Embryonic facial prominence (tissue), 1 donor: Measurements from ENCODE around the gene CEPT1.
"Not testable (repeated sequence)": the region's sequence is repeated elsewhere in the genome, so short reads cannot be mapped to it uniquely, and the experiment has no call there.

Experiments
- DNase-seq: peaks from one replicate; pipeline ENCODE4 v3.0.0-alpha.2; 2016; ENCODE audit errors: extremely low spot score

CEPT1 gene

DNA sequence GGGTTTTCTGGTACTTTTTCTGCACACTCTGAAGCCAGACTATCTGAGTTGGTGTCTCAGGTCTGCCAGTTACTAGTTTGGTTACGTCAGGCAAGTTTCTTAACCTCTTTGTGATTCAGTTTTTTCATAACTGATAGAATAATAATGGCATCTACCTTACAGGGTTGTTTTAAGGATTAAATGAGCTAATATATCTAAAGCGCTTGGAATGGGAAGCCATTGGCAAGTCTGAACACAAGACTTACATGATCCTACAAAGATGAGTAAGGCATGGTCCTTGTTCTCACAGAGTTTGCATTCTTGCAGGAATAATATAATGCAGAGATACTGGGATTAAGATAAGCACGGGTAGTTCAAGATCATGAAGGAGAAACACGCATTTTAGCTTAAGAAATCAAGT, 69.6 kb downstream of the CEPT1 start:
- no peak for DNase-seq

DNA sequence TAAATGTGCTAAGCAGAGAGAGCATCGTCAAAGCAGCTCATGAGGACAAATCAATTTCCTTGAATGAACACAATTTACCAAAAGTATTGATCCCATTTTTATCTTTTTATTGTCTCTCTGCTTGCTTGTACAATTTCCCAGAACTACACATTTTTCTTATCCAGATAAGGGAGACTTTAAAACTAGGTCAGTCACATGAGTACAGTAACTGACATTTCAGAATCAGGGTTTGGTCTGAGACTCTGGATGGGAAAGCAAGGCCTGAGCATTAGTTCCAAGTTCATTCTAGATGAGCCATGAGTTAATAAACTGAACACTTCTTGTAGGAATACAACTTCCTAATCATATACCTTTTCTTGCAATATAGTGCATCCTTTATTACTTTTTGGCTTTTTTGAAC, 71.9 kb downstream of the CEPT1 start:
- DNase-seq = no peak

DNA sequence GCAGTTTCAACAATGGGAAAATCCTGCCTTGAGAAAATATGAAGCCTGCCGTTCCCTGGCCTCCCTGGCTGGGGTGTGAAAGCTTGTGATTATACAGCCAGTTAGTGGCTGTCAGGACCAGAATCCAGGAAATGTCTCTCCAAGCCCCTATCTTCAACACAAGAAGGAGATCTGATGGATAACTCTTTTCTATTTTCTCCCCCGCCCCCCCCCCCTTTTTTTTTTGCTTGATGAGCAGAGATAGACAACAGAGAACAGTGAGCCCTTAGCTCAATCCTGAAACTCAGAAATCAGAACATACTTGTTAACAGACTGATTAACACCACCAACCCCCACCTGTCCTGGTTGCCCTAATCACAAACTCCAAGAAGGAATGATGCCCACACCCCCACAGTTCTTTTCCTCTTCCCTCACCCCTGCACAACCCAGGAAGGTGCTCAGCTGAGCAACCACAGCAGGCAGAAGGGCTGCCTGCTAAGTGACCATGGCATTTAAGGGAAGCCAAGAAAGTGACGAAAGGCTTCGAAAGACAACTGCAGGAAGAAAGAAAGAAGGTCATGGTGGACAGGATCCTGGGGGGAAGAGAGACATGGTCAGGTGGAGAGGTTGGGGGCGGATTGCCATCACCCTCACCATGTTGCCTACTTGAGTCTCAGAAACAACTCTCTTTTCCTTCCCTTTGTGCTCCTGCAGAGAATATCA, 72.8 kb downstream of the CEPT1 start:
- DNase-seq = no peak

- no peak for DNase-seq
Measured at GRCh38 chr1:111213412-111213811, 73.4 kb downstream of the CEPT1 start.

GRCh38 chr1:111214074-111214801, 74.2 kb downstream of the CEPT1 start:
- DNase-seq = no peak

DNA sequence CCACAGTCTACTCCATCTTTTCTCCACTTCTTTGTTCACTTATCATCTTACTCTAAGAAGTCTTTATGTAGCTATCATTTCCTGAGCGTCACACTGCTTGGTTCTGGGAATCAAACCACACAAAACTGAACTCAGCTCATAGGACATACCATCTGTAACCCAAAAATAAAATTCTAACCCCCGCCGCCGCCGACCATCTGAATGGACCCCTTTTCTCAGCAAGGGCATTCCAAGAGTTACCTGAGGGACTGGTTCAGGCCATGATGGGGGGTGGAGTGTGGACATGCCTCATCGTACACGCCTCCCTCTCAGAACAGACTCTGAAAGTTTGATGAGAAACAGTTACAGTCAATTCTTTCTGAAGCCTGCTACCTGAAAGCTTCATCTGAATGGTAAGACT, 74.9 kb downstream of the CEPT1 start:
- DNase-seq = no peak

- not testable (repeated sequence) for DNase-seq
Measured at GRCh38 chr1:111215285-111215684, 75.3 kb downstream of the CEPT1 start.

- DNase-seq = no peak
Measured at GRCh38 chr1:111216751-111217150, 76.7 kb downstream of the CEPT1 start.

DNA sequence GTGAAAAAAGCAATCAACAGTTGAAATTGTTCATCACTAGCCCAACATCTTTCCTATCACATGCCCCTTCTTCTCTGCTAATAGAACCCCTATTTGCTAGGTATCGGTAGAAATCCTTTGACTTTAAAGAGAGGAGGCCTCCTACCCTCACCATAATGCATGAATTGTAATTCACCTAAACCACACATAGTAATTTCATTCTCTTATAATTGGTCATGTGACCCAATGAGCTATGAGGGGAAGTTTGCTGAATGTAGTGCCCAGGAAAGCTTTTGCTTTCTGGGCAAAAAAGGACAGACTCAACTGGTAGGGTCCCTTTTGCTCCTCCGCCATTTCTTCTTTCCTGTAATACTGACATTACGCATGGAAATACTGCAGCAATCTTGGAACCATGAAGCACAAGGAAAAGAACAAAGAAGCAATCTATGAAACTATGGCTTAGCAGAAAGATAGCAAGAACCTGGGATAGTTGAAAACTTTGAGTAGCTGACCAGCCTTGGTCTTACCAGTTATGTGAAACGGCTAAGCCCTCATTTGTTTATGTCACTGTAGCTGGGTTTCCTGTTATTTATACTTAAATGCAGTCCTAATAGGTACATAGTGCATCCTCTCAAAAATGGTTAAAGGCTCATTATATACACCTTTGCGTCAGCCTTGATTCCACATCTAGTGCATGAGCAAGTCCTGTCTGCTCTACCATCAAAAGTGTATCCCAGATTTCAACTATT, 77.3 kb downstream of the CEPT1 start:
- DNase-seq = no peak

DNA sequence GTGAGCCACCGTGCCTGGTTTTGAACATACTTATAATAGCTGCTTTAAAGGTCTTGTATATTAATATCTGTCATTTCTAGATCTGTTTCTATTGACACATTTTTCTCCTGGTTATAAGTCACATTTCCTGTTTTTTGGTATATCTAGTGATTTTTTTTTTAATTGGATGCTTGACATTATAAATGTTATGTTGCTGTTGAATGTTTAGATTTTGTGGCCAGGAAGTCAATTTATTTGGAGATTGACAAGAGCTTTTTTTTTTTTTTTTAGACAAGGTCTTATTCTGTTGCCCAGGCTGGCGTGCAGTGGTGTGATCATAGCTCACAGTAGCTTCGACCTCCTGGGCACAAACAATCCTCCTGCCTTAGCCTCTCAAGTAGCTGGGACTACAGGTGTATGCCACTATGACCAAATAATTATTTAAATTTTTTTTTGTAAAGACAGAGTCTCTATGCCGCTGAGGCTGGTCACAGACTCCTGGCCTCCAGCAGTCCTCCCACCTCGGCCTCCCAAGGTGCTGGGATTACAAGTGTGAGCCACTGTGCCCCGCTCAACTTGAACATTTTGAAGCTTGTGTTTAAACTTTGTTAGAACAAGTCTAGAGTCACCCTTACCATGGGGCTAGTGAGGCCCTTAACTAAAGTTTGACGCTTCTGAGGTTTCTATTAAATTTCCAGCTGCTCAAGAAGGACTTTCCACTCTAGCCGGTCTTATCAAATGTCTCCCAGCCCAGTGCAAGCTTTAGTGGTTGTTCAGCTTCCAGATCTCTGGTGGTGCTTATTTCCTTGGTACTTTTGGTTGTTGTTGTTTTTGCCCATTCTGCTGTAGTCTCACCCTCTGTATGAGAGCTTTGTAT, 78.9 kb downstream of the CEPT1 start:
- DNase-seq = no peak

GRCh38 chr1:111219557-111220286, 79.7 kb downstream of the CEPT1 start:
- DNase-seq = no peak

DNA sequence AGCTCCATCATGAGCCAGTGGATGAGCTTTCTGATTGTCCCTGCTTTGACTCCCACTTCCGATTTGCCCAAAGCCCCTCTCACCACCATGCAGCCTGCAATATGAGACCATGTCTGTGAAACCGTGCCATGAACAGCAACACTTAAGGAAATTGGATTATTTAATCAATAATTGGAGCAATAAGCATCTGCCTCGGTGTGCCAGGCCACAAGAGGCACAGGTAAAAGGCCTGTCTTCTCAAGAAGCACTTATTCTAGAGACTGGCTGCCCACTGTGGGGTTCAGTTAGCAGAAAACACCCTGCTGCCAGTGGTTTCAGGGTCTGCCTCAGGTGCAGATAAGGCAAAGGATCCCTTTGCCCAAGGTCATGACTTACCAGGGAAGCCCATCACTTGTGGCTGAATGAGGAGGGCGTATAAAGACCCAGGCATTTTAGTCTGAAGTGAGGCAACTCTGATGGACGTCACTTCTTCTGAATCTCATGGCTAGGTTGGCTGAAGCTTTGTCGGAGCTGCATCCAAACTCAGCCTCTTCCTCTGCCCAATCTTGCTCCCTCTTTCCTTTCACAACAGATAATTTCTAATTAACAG, 80.4 kb downstream of the CEPT1 start:
- DNase-seq = no peak

DNA sequence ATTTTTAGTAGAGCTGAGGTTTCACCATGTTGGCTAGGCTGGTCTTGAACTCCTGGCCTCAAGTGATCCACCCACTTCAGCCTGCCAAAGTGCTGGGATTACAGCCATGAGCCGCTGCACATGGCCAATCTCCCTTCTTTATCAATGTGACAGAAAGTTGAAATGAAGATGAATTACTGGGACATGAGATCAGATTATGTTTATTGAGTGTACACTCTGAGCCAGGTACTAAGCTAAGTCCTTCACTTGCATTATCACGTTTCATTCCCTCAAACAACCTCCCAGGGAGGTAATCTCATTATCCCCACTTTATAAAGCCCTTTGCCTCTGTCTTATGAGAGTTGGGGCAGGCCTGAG, 81.2 kb downstream of the CEPT1 start:
- no peak for DNase-seq

GRCh38 chr1:111221633-111222291, 81.7 kb downstream of the CEPT1 start:
- no peak for DNase-seq

- no peak for DNase-seq
Measured at GRCh38 chr1:111222308-111223125, 82.5 kb downstream of the CEPT1 start.

- DNase-seq = no peak
Measured at GRCh38 chr1:111223126-111223685, 83.2 kb downstream of the CEPT1 start.

DNA sequence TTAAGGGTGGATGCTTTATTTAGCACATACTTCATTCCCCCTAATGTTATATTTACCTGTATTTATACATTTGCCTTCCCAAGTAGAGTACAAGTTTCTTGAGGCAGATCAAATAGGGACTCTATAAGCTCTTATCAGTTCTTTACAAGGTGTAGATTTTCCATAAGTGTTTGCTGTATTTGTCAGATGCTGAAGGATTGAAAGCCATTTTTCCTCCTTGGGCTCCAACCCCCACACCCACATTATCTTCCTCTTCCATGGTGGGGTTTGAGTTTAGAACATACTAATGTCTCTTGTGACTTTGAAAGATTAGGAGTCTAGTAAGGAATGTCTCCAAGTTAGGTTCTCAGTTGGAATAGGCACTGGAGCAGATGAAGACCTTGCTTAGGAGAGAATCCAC, 85.1 kb downstream of the CEPT1 start:
- no peak for DNase-seq

DNA sequence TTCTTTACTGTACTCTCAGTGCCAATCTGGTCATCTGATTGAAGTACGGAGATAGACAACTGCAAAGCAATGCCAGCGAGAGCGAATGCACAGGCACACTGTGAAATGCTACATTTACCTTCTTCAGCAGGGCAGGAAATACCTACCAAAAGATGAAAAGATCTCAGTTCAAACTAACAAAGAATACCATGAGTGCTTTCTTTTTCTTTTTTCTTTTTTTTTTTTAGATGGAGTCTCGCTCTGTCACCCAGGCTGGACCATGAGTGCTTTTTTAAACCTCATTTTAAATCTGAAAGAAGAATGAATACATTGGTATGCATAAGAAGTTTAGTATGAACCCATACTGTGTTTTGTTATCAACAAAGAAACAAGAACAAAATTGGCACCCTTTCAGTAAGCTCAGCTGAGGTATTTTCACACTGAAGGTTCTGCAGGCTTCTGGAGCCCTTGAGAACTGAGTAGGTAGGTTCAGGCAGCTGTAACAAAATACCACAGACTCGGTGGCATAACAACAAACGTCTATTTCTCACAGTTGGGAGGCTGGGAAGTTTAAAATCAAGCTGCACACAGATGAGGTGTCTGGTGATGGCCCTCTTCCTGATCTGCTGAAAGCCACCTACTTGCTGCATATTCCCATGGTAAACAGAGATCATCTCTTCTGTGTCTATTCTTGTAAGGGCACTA, 85.8 kb downstream of the CEPT1 start:
- DNase-seq = no peak

- no peak for DNase-seq
Measured at GRCh38 chr1:111227434-111227833, 87.4 kb downstream of the CEPT1 start, which contains the start of gene CHI3L2. Gene CHI3L2 (plus strand): TSS chr1:111227713. CDS start chr1:111227730, 17 bp downstream.
